Spleen (tissue), 11 donors: ENCODE data around the gene TBRG1. TPM values are rescaled to one million over a fixed set of nuclear protein-coding genes. Genes with fewer than 3 reads are reported as not detected.

Experiments
- DNase-seq: peaks from one replicate; pipeline ENCODE4 v3.0.0-alpha.2; 2020
- H3K27ac ChIP-seq, 8 donors: fragments of 200-600 bp; sonication (generic) in 7 of 8; 1 replicate in 4 of 8; 2 replicates in 4 of 8; pipeline versions ENCODE4 v1.5.0 to v1.8.0; 2016 to 2021; ENCODE audit warnings: inconsistent platforms in 4 of 8, mild to moderate bottlenecking in 4 of 8, moderate library complexity in 1 of 8
- H3K27me3 ChIP-seq, 7 donors: fragments of 200-600 bp; sonication (generic) in 6 of 7; replicated peaks in 1 of 7; 1 replicate in 4 of 7; 2 replicates in 3 of 7; pipeline versions ENCODE4 v1.5.0 to v1.8.0; 2016 to 2021; ENCODE audit warnings: inconsistent platforms in 3 of 7, mild to moderate bottlenecking in 1 of 7
- H3K36me3 ChIP-seq, 6 donors: fragments of 200-600 bp; sonication (generic) in 5 of 6; 1 replicate in 4 of 6; 2 replicates in 2 of 6; pipeline versions ENCODE4 v1.5.0 to v1.8.0; 2016 to 2021; ENCODE audit warnings: inconsistent platforms in 2 of 6
- H3K4me1 ChIP-seq, 6 donors: fragments of 200-600 bp; sonication (generic) in 5 of 6; 1 replicate in 3 of 6; 2 replicates in 3 of 6; pipeline versions ENCODE4 v1.5.0 to v1.8.0; 2016 to 2021; ENCODE audit warnings: inconsistent platforms in 3 of 6
- H3K4me3 ChIP-seq, 8 donors: fragments of 200-600 bp; sonication (generic) in 7 of 8; 1 replicate in 4 of 8; 2 replicates in 4 of 8; pipeline versions ENCODE4 v1.5.0 to v1.8.0; 2016 to 2021; ENCODE audit warnings: inconsistent platforms in 4 of 8, mild to moderate bottlenecking in 4 of 8, moderate library complexity in 2 of 8
- H3K9me3 ChIP-seq, 8 donors: fragments of 200-600 bp; sonication (generic) in 7 of 8; 1 replicate in 4 of 8; 2 replicates in 4 of 8; pipeline versions ENCODE4 v1.5.0 to v1.8.0; 2016 to 2021; ENCODE audit warnings: inconsistent platforms in 4 of 8
- CTCF ChIP-seq, 11 experiments: fragments of 200-600 bp in 7 of 11; fragments of 450-650 bp in 4 of 11; sonication (generic) in 4 of 11; IDR thresholded peaks in 8 of 11; conservative IDR thresholded peaks in 3 of 11; 1 replicate in 7 of 11; 2 replicates in 4 of 11; pipeline versions ENCODE4 v1.4.0 to v1.8.0; 2016 to 2021; ENCODE audit warnings: antibody characterized with exemption in 11 of 11, inconsistent platforms in 4 of 11, mild to moderate bottlenecking in 1 of 11
- POLR2A ChIP-seq, 3 donors: fragments of 450-650 bp; IDR thresholded peaks; one replicate each; pipeline ENCODE4 v1.5.1; 2017; ENCODE audit warnings: antibody characterized with exemption in 3 of 3, mild to moderate bottlenecking in 1 of 3
- POLR2AphosphoS5 ChIP-seq, 3 donors: sonication (generic); formaldehyde crosslinking; IDR thresholded peaks; one replicate each; pipeline ENCODE4 v1.5.1; 2017; ENCODE audit warnings: antibody characterized with exemption in 3 of 3
- WGBS, 5 donors: extraction: QIAGEN DNeasy Blood & Tissue Kit in 3 of 5; methylation state at CpG; one replicate each; pipeline versions ENCODE4 v1.1.5 to v1.1.7; 2013 to 2018; 5-methylcytosine and 5-hydroxymethylcytosine counted together
- intact Hi-C: fragments of 100-400 bp; cut with DNase I; formaldehyde crosslinking; loops from one replicate; pipeline ENCODE4 v1.15.0; 2023; ENCODE audit warnings: low total_unique reads
- polyA plus RNA-seq, 3 donors: library from polyadenylated mRNA; stranded (reverse); fragments of 200-250 nt; gene quantifications; one replicate each; pipeline ENCODE4 v1.2.1, GENCODE V29; 2013
- total RNA-seq, 7 donors: library from RNA; depleted of rRNA in 3 of 7; stranded (reverse); fragments of >200 nt in 3 of 7; fragmentation: NEBNext Ultra II Directional in 4 of 7; extraction: Animal tissue kit (Norgen Biotek cat#: 25700) in 4 of 7; gene quantifications; one replicate each; pipeline versions ENCODE4 v1.1.0 to v1.2.1, GENCODE V29; 2016 to 2021
- donor health status: healthy with polysubstance abuse.
- donor health status: DM: no; HTN: no; CAD: no; lungs with moderate emphysema.
- donor health status: DM: no; HTN: no; CAD: no.
- donor health status: Bipolar disorder and iron deficiency.
- donor health status: healthy.
- donor health status: DM: no; HTN: no; CAD: no.
- donor health status: DM: yes; HTN: yes; CAD: no.

TBRG1 gene
- total and polyA plus RNA-seq, 10 donors = 23.3 to 65.0 (median 46.5) TPM

GRCh38 chr11:124605719-124606118 is 16.9 kb upstream of the TBRG1 start:
- WGBS, 5 donors = 51 to 72% (median 66%) methylated on average over 3 of the region's 3 CpGs
- no peaks in the 10 kb centered on the region for H3K27me3 ChIP-seq

DNA sequence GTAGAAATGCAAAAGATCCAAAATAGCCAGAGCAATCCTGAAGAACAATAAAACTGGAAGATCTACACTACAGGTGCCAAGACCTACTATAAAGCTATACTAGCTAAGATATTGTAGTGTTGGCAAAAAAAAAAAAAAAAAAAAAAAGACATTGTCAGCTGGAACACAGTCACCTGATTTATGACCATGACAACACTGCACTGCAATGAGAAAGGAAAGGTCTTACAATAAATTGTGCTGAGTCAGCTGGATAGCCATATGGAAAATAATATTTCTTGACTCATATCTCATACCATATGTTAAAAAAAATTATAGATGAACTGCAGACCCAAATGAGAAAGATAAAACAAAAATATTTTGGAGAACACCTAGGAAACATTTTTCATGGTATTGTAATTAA is 14.5 kb upstream of the TBRG1 start:
- no peak for TF ChIP-seq POLR2AphosphoS5 (IDR thresholded peaks at IDR 0.05)
- no peak for TF ChIP-seq POLR2A (IDR thresholded peaks at IDR 0.05)
- no peak for TF ChIP-seq CTCF (IDR thresholded peaks at IDR 0.05 in 8 of 11, conservative IDR thresholded peaks at IDR 0.05 in 3 of 11)
- no peak for DNase-seq
- H3K4me3 ChIP-seq = no peak overlapping the region
- no peaks in the 10 kb centered on the region for H3K9me3 ChIP-seq
- intact Hi-C loops = no loop called here
- no peaks in the 10 kb centered on the region for H3K27me3 ChIP-seq
- no peaks in the 10 kb centered on the region for H3K36me3 ChIP-seq
- H3K4me1 ChIP-seq = peaks cover 0 to 8% (median 0%) of the 10 kb centered on the region in 6 donors
- H3K27ac ChIP-seq = no peak overlapping the region

More at GRCh38 chr11:124605719-124606118, 16.9 kb upstream of the TBRG1 start:
- TF ChIP-seq POLR2AphosphoS5 (IDR thresholded peaks at IDR 0.05) (no peak), CTCF (IDR thresholded peaks at IDR 0.05 in 8 of 11, conservative IDR thresholded peaks at IDR 0.05 in 3 of 11) (no peak), POLR2A (IDR thresholded peaks at IDR 0.05) (no peak)
- Histone ChIP-seq H3K4me3 (no peak overlapping the region), H3K4me1 (peaks cover 0 to 8% (median 0%) of the 10 kb centered on the region in 6 donors), H3K27ac (no peak overlapping the region), H3K9me3 (no peaks in the 10 kb centered on the region), H3K36me3 (no peaks in the 10 kb centered on the region)
- no peak for DNase-seq
- intact Hi-C loops = no loop called here

DNA sequence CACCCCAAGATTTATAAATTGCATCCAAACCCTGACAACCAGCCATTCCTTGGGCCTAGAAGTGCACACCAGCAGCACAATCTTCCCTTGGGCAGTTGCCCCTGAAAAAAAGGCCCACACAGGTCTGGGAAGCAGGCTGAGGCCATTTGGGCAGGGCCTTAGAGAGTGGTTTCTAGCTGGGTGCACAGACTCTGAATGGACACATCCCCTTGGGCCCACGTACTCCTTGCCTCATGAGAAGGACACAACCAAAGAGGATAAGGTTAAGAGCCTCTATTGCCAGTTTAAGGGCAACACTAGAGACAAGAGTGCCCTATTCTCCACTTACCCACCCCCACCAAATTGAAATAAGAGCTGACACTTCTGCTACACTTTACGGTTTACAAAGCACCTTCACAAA is 12.4 kb upstream of the TBRG1 start:
- H3K36me3 ChIP-seq = no peaks in the 10 kb centered on the region
- TF ChIP-seq POLR2A (IDR thresholded peaks at IDR 0.05) = no peak
- no peak for TF ChIP-seq POLR2AphosphoS5 (IDR thresholded peaks at IDR 0.05)
- no peak for TF ChIP-seq CTCF (IDR thresholded peaks at IDR 0.05 in 8 of 11, conservative IDR thresholded peaks at IDR 0.05 in 3 of 11)
- peaks cover 0 to 7% (median 0%) of the 10 kb centered on the region in 6 donors for H3K4me1 ChIP-seq
- H3K27me3 ChIP-seq = peaks cover 0 to 12% (median 0%) of the 10 kb centered on the region in 7 donors
- intact Hi-C loops = no loop called here
- H3K9me3 ChIP-seq = no peaks in the 10 kb centered on the region
- no peak overlapping the region for H3K27ac ChIP-seq
- no peak overlapping the region for H3K4me3 ChIP-seq
- DNase-seq = no peak
- 79 to 96% (median 86%) methylated on average over 2 of the region's 2 CpGs for WGBS, 5 donors

- H3K4me1 ChIP-seq = no peaks in the 10 kb centered on the region
- H3K9me3 ChIP-seq = no peaks in the 10 kb centered on the region
- no peak for DNase-seq
- H3K27ac ChIP-seq = no peak within 1 kb of the TSS
- WGBS, 5 donors = 76 to 86% (median 84%) methylated on average over 5 of the region's 5 CpGs
- H3K36me3 ChIP-seq = no peaks in the 10 kb centered on the region
- H3K27me3 ChIP-seq = peaks cover 0 to 12% (median 0%) of the 10 kb centered on the region in 7 donors
- intact Hi-C loops = no loop called here
- no peak within 1 kb of the TSS for H3K4me3 ChIP-seq
- TF ChIP-seq POLR2AphosphoS5 (IDR thresholded peaks at IDR 0.05) = no peak
Measured at GRCh38 chr11:124611064-124611463, 11.6 kb upstream of the TBRG1 start, which contains the start of gene PANX3. Gene PANX3, plus strand, starts transcription at chr11:124611428. Its CDS starts 129 bp downstream, at chr11:124611557.

- Histone ChIP-seq H3K27me3 (peaks cover 0 to 20% (median 0%) of the 10 kb centered on the region in 7 donors), H3K36me3 (no peaks in the 10 kb centered on the region), H3K4me3 (no peak overlapping the region), H3K27ac (no peak overlapping the region), H3K4me1 (no peaks in the 10 kb centered on the region), H3K9me3 (no peaks in the 10 kb centered on the region)
- DNase-seq = no peak
- 36 to 60% (median 46%) methylated on average over 3 of the region's 3 CpGs for whole genome bisulfite sequencing, 5 donors
- TF ChIP-seq POLR2AphosphoS5 (IDR thresholded peaks at IDR 0.05) (no peak), POLR2A (IDR thresholded peaks at IDR 0.05) (no peak)
- intact Hi-C loops = no loop called here
Measured at GRCh38 chr11:124612045-124612444, 10.6 kb upstream of the TBRG1 start.
